OCI-LY7 (cell line): ENCODE data around the gene MZB1. TPM values are rescaled to one million over a fixed set of nuclear protein-coding genes. Genes with fewer than 3 reads are reported as not detected.

Experiments used
- BruUV-seq: library from RNA; stranded (reverse); fragments of 400-500 nt; replicated peaks from 2 replicates; lab custom pipeline; 2021; lab: Mats Ljungman, UMichigan
- CTCF ChIA-PET: fragments of 300-600 bp; sonication (Branson Sonifier 250); formaldehyde crosslinking; loops from one replicate; lab custom pipeline; 2022; ENCODE audit warnings: antibody characterized with exemption; ENCODE audit not compliant: unreplicated experiment; lab: Charles Lee
- POLR2A ChIA-PET: fragments of 300-600 bp; sonication (Branson Sonifier 250); formaldehyde crosslinking; loops from one replicate; lab custom pipeline; 2022; ENCODE audit warnings: antibody characterized with exemption; lab: Charles Lee
- DNase-seq: peaks from one replicate; pipeline ENCODE4 v3.0.0-alpha.2; 2015; ENCODE audit warnings: low spot score
- H2AFZ ChIP-seq: fragments of 200-600 bp; sonication (generic), shearing (Covaris generic); 2 replicates; pipeline ENCODE4 v1.6.1; 2014; ENCODE audit warnings: mild to moderate bottlenecking, antibody characterized with exemption, low read length, moderate library complexity
- H3K27ac ChIP-seq: fragments of 200-600 bp; sonication (generic); 2 replicates; pipeline ENCODE4 v1.5.1; 2014; ENCODE audit warnings: mixed run types, low read depth, mild to moderate bottlenecking, moderate library complexity, low read length, inconsistent platforms; ENCODE audit not compliant: poor library complexity, severe bottlenecking
- H3K36me3 ChIP-seq: fragments of 200-600 bp; sonication (generic); 2 replicates; pipeline ENCODE4 v1.6.1; 2014; ENCODE audit warnings: mild to moderate bottlenecking, antibody characterized with exemption, low read length, moderate library complexity, mixed read lengths; ENCODE audit not compliant: insufficient read depth
- H3K4me1 ChIP-seq: fragments of 200-600 bp; sonication (generic); 2 replicates; pipeline ENCODE4 v1.5.1; 2014; ENCODE audit warnings: mild to moderate bottlenecking, low read length; ENCODE audit not compliant: insufficient read depth, poor library complexity, severe bottlenecking
- H3K4me2 ChIP-seq: fragments of 200-600 bp; sonication (generic); 2 replicates; pipeline ENCODE4 v1.6.1; 2014; ENCODE audit warnings: mild to moderate bottlenecking, low read length
- H3K4me3 ChIP-seq: fragments of 200-600 bp; sonication (generic); 2 replicates; pipeline ENCODE4 v1.5.1; 2014; ENCODE audit warnings: mild to moderate bottlenecking, low read depth, low read length; ENCODE audit not compliant: poor library complexity, severe bottlenecking
- H3K79me2 ChIP-seq: fragments of 200-600 bp; sonication (generic); 2 replicates; pipeline ENCODE4 v1.6.1; 2016; ENCODE audit warnings: low read depth, mild to moderate bottlenecking, low read length, moderate library complexity, mixed read lengths; ENCODE audit not compliant: insufficient read depth
- H3K9me2 ChIP-seq: fragments of 200-600 bp; sonication (generic); 2 replicates; pipeline ENCODE4 v1.6.1; 2016; ENCODE audit warnings: mild to moderate bottlenecking, low read length, mixed read lengths; ENCODE audit not compliant: insufficient read depth
- H3K9me3 ChIP-seq: fragments of 200-600 bp; sonication (generic); 2 replicates; pipeline ENCODE4 v1.6.1; 2014; ENCODE audit warnings: mild to moderate bottlenecking, mixed run types, low read length, mixed read lengths
- H4K20me1 ChIP-seq: fragments of 200-600 bp; sonication (generic); 2 replicates; pipeline ENCODE4 v1.6.1; 2014; ENCODE audit warnings: mild to moderate bottlenecking, antibody characterized with exemption, low read length, moderate library complexity, mixed read lengths; ENCODE audit not compliant: insufficient read depth
- CTCF ChIP-seq: fragments of 200-600 bp; sonication (generic); conservative IDR thresholded peaks from 2 replicates; pipeline ENCODE4 v1.5.1; 2014; ENCODE audit warnings: mild to moderate bottlenecking, antibody characterized with exemption, low read length, moderate library complexity, mixed read lengths
- EZH2phosphoT487 ChIP-seq: fragments of 200-600 bp; sonication (generic); IDR thresholded peaks from 2 replicates; pipeline ENCODE4 v1.6.1; 2018; ENCODE audit warnings: low read depth, borderline replicate concordance, mild to moderate bottlenecking, mixed run types, antibody characterized with exemption, low read length, moderate library complexity, mixed read lengths
- intact Hi-C: fragments of 100-400 bp; cut with micrococcal nuclease; formaldehyde crosslinking; loops from one replicate; pipeline ENCODE4 v1.10.0; 2022; ENCODE audit not compliant: unreplicated experiment
- total RNA-seq, 2 experiments: library from RNA; depleted of rRNA in 1 of 2; stranded (reverse); fragments of >200 nt in 1 of 2; shearing (Covaris generic) in 1 of 2; gene quantifications; 2 replicates each; pipeline ENCODE4 v1.2.3, GENCODE V29; 2014 to 2022

Gene MZB1
- total RNA-seq, 2 experiments from 2014 or later: 727 to 1,014 TPM

GRCh38 chr5:139422307-139422893 lies 32.7 kb upstream of the MZB1 start:
- Histone ChIP-seq H3K27ac (no peak overlapping the region), H3K9me2 (no peaks in the 10 kb centered on the region)
- CTCF ChIA-PET: interaction anchor here (0.5 to 1.1 kb wide), 2 partner anchors 91 to 246 kb away, joined by 4 to 6 read pairs; no protein-coding TSS in a partner anchor

GRCh38 chr5:139419226-139420192 lies 29.8 kb upstream of the MZB1 start:
- DNase-seq: no peak
- no peaks in the 10 kb centered on the region for H3K9me2 ChIP-seq
- TF ChIP-seq CTCF (no peak), EZH2phosphoT487 (no peak)
- no peaks in the 10 kb centered on the region for H3K36me3 ChIP-seq
- H2AFZ ChIP-seq: no peak overlapping the region
- BruUV-seq: no TSS peak
- CTCF ChIA-PET: interaction anchor here (0.9 to 1.6 kb wide), 2 partner anchors 9 to 94 kb away, joined by 3 to 6 read pairs; no protein-coding TSS in a partner anchor
- no peaks in the 10 kb centered on the region for H3K79me2 ChIP-seq
- no peaks in the 10 kb centered on the region for H3K4me1 ChIP-seq
- H3K4me2 ChIP-seq: no peak overlapping the region
- POLR2A ChIA-PET: interaction anchor here (0.6 to 1.8 kb wide), 2 partner anchors 8 to 39 kb away, joined by 3 to 5 read pairs; no protein-coding TSS in a partner anchor
- H3K9me3 ChIP-seq: no peaks in the 10 kb centered on the region
- intact Hi-C loops: no loop called here
- H3K27ac ChIP-seq: no peak overlapping the region
- no peak overlapping the region for H3K4me3 ChIP-seq
- H4K20me1 ChIP-seq: no peaks in the 10 kb centered on the region

More at GRCh38 chr5:139422307-139422893, 32.7 kb upstream of the MZB1 start:
- H3K36me3 ChIP-seq: no peaks in the 10 kb centered on the region
- no peaks in the 10 kb centered on the region for H4K20me1 ChIP-seq
- TF ChIP-seq CTCF (peak; percentile 99), EZH2phosphoT487 (no peak)
- H3K9me3 ChIP-seq: no peaks in the 10 kb centered on the region
- no peaks in the 10 kb centered on the region for H3K79me2 ChIP-seq
- no peak overlapping the region for H2AFZ ChIP-seq
- peak; percentile 79 for DNase-seq
- POLR2A ChIA-PET: interaction anchor here (0.7 to 1.1 kb wide), 4 partner anchors 19 to 267 kb away, joined by 3 to 4 read pairs (median 3); partner anchors contain the start of gene SPATA24
- H3K4me2 ChIP-seq: no peak overlapping the region
- H3K4me1 ChIP-seq: no peaks in the 10 kb centered on the region
- H3K4me3 ChIP-seq: no peak overlapping the region
- intact Hi-C loops: loop anchor here (1.0 to 2.0 kb wide), 4 partner anchors 91 to 343 kb away; no protein-coding TSS in a partner anchor
- no TSS peak for BruUV-seq
